ENCODE measurements around the gene NKX1-2. TPM values are rescaled to one million over a fixed set of nuclear protein-coding genes. Genes with fewer than 3 reads are reported as not detected.
A peak's percentile ranks its signal among the peaks of the same experiment; 100 is the strongest.

Gene NKX1-2
- total and polyA plus RNA-seq, 2 of the 8 experiments (the other 6 are each of a cell fraction or from before 2014, with no cell fraction given) = 12.7 to 34.9 TPM

- Histone ChIP-seq H3K27ac (ENCODE audit: low read depth, low read length) (no peak overlapping the region), H3K4me3 (ENCODE audit: extremely low read depth in 1 of 4, insufficient read depth in 2 of 4, low read depth in 3 of 4, low read length in 4 of 4) (no peak overlapping the region), H2AFZ (ENCODE audit: low read length) (no peak overlapping the region), H3K56ac (replicated peaks; ENCODE audit: insufficient read length, low read depth, low read length) (no peak overlapping the region), H2AK5ac (ENCODE audit: low read depth, low read length) (no peak overlapping the region), H3K9me3 (ENCODE audit: insufficient read depth in 2 of 2, low read depth in 1 of 2, low read length in 1 of 2) (peaks cover 4 to 5% of the 10 kb centered on the region in 2 experiments; a peak in 3 of 4 replicates), H2BK120ac (replicated peaks; ENCODE audit: low read depth, low read length) (no peak overlapping the region), H3K23ac (ENCODE audit: insufficient read length) (no peak overlapping the region), H2BK15ac (ENCODE audit: low read length) (peak overlapping the region; percentile 72; the same call in 1 of the 2 replicates), H3K79me1 (ENCODE audit: low read depth, low read length) (peaks cover 12% of the 10 kb centered on the region), H3K9ac (replicated peaks in 1 of 4; ENCODE audit: extremely low read depth in 1 of 4, low read depth in 3 of 4, low read length in 3 of 4) (no peak overlapping the region), H3K4me2 (ENCODE audit: insufficient read depth in 1 of 2, low read depth in 2 of 2, low read length in 2 of 2) (no peak overlapping the region), H3K27me3 (replicated peaks in 1 of 4; ENCODE audit: control insufficient read depth in 3 of 4, extremely low read depth in 1 of 4, insufficient read depth in 3 of 4, low read length in 3 of 4) (no peaks in the 10 kb centered on the region), H4K5ac (ENCODE audit: insufficient read length, low read depth, low read length) (no peak overlapping the region), H3K79me2 (ENCODE audit: control insufficient read depth in 1 of 2, insufficient read depth in 2 of 2, low read length in 2 of 2) (no peaks in the 10 kb centered on the region), H4K91ac (replicated peaks; ENCODE audit: insufficient read length, low read length) (no peak overlapping the region), H3K4me1 (replicated peaks in 1 of 4; ENCODE audit: control insufficient read depth in 3 of 4, insufficient read depth in 4 of 4, low read length in 3 of 4) (peaks cover 4 to 21% (median 11%) of the 10 kb centered on the region in 4 experiments), H2BK5ac (ENCODE audit: low read depth, low read length) (no peak overlapping the region), H3K14ac (ENCODE audit: insufficient read length) (no peak overlapping the region), H3K36me3 (ENCODE audit: control insufficient read depth in 2 of 4, insufficient read depth in 4 of 4, low read length in 3 of 4) (peaks cover 0 to 8% (median 2%) of the 10 kb centered on the region in 4 experiments; a peak in 5 of 8 replicates), H3K18ac (ENCODE audit: extremely low read depth, low read length) (peak overlapping the region; percentile 78; the same call in 1 of the 2 replicates), H4K20me1 (replicated peaks in 1 of 2; ENCODE audit: control insufficient read depth in 1 of 2, insufficient read depth in 2 of 2, low read length in 2 of 2) (peaks cover 0 to 2% of the 10 kb centered on the region in 2 experiments), H2BK20ac (ENCODE audit: low read length) (no peak overlapping the region), H2BK12ac (ENCODE audit: low read depth, low read length) (peak overlapping the region; percentile 6; the same call in 1 of the 2 replicates), H3K23me2 (ENCODE audit: low read depth, low read length) (0 out of 2 replicates have a peak, but pooled peaks cover 2% of the 10 kb centered on the region), H4K8ac (ENCODE audit: extremely low read depth, insufficient read depth, low read length) (no peak overlapping the region), H3K4ac (replicated peaks; ENCODE audit: insufficient read length, low read depth, low read length) (no peak overlapping the region)
- DNase-seq (ENCODE audit: low read depth in 1 of 2, low spot score in 2 of 2) (no peak), FAIRE-seq (no peak)
- TF ChIP-seq HDAC6 (IDR thresholded peaks at IDR 0.05; ENCODE audit: low read depth, low read length) (no peak), TAF7 (optimal IDR thresholded peaks at IDR 0.05; ENCODE audit: borderline replicate concordance, low read depth, low read length) (no peak)
- WGBS, 2 experiments (ENCODE audit: extremely low coverage in 1 of 2, insufficient coverage in 1 of 2, insufficient read length in 1 of 2, insufficient replicate concordance in 2 of 2, low coverage in 1 of 2, low lambda C conversion rate in 2 of 2, missing lambda C conversion rate in 1 of 2) = 85% methylated on average over 6 of the region's 6 CpGs; no CpG with 5 or more reads in 1 of the 2 experiments
- ChIA-PET POLR2A (ENCODE audit: partially characterized antibody) (interaction anchor here (1.0 kb wide), 1 partner anchor 63 kb away, joined by 3 read pairs; the partner anchor contains the start of gene OAT), CTCF (ENCODE audit: partially characterized antibody) (interaction anchor here (1.2 to 3.2 kb wide), 4 partner anchors 9 to 51 kb away, joined by 3 to 14 read pairs (median 4); partner anchors contain the start of gene NKX1-2)
Observed at GRCh38 chr10:124481717-124482116, 31.9 kb upstream of the NKX1-2 start.

Measured in H1 (cell line).